Measurements from ENCODE around the gene CLCA2.

CLCA2 gene

GRCh38 chr1:86478416-86479156 is 54.6 kb downstream of the CLCA2 start:
- Histone ChIP-seq H3K36me3 (no peaks in the 10 kb centered on the region), H3K4me3 (ENCODE audit: low read depth, low read length) (no peak overlapping the region), H3K4me1 (no peaks in the 10 kb centered on the region), H3K27me3 (0 out of 2 replicates have a peak, but pooled peaks cover 1% of the 10 kb centered on the region), H3K9me3 (no peaks in the 10 kb centered on the region)
- TF ChIP-seq CTCF (IDR thresholded peaks at IDR 0.05; ENCODE audit: low read depth, low read length), result no peak
- no peak for DNase-seq

GRCh38 chr1:86481966-86482365 is 58.0 kb downstream of the CLCA2 start:
- H3K27me3 ChIP-seq, result no peaks in the 10 kb centered on the region
- H3K4me3 ChIP-seq (ENCODE audit: low read depth, low read length), result no peak overlapping the region
- no peaks in the 10 kb centered on the region for H3K36me3 ChIP-seq
- no peaks in the 10 kb centered on the region for H3K9me3 ChIP-seq
- TF ChIP-seq CTCF (IDR thresholded peaks at IDR 0.05; ENCODE audit: low read depth, low read length), result no peak
- no peaks in the 10 kb centered on the region for H3K4me1 ChIP-seq
- DNase-seq, result no peak

- H3K36me3 ChIP-seq, result no peaks in the 10 kb centered on the region
- H3K4me1 ChIP-seq, result no peaks in the 10 kb centered on the region
- no peaks in the 10 kb centered on the region for H3K9me3 ChIP-seq
- H3K27me3 ChIP-seq, result no peaks in the 10 kb centered on the region
- no peak for DNase-seq
- TF ChIP-seq CTCF (IDR thresholded peaks at IDR 0.05; ENCODE audit: low read depth, low read length), result no peak
- H3K4me3 ChIP-seq (ENCODE audit: low read depth, low read length), result no peak overlapping the region
These were observed 63.3 kb downstream of the CLCA2 start for GRCh38 chr1:86487131-86487810.

- no peaks in the 10 kb centered on the region for H3K27me3 ChIP-seq
- H3K36me3 ChIP-seq, result no peaks in the 10 kb centered on the region
- H3K9me3 ChIP-seq, result no peaks in the 10 kb centered on the region
- no peak overlapping the region for H3K4me3 ChIP-seq (ENCODE audit: low read depth, low read length)
- no peaks in the 10 kb centered on the region for H3K4me1 ChIP-seq
- no peak for DNase-seq
- no peak for TF ChIP-seq CTCF (IDR thresholded peaks at IDR 0.05; ENCODE audit: low read depth, low read length)
These were observed 63.8 kb downstream of the CLCA2 start for GRCh38 chr1:86487811-86488141.

- Histone ChIP-seq H3K4me3 (ENCODE audit: low read depth, low read length) (no peak overlapping the region), H3K4me1 (no peaks in the 10 kb centered on the region), H3K36me3 (no peaks in the 10 kb centered on the region), H3K27me3 (no peaks in the 10 kb centered on the region), H3K9me3 (no peaks in the 10 kb centered on the region)
- TF ChIP-seq CTCF (IDR thresholded peaks at IDR 0.05; ENCODE audit: low read depth, low read length), result no peak
- DNase-seq, result no peak
These were observed 65.4 kb downstream of the CLCA2 start for GRCh38 chr1:86489242-86489878.

Data from BE2C (cell line).